Spleen (tissue), 7 donors: ENCODE measurements around the gene TXNL1.

ENCODE experiments used
- POLR2A ChIP-seq, 3 donors: fragments of 450-650 bp; IDR thresholded peaks; one replicate each; pipeline ENCODE4 v1.5.1; 2017; ENCODE audit warnings: antibody characterized with exemption in 3 of 3, mild to moderate bottlenecking in 1 of 3
- TF ChIP-seq, protein P1 (sequence below), 11 experiments: fragments of 200-600 bp in 7 of 11; fragments of 450-650 bp in 4 of 11; sonication (generic) in 4 of 11; IDR thresholded peaks in 8 of 11; conservative IDR thresholded peaks in 3 of 11; 1 replicate in 7 of 11; 2 replicates in 4 of 11; pipeline versions ENCODE4 v1.4.0 to v1.8.0; 2016 to 2021; ENCODE audit warnings: antibody characterized with exemption in 11 of 11, inconsistent platforms in 4 of 11, mild to moderate bottlenecking in 1 of 11
- donor health status: DM: no; HTN: no; CAD: no; lungs with moderate emphysema.
- donor health status: DM: no; HTN: no; CAD: no.
- donor health status: DM: no; HTN: no; CAD: no.

DNA sequence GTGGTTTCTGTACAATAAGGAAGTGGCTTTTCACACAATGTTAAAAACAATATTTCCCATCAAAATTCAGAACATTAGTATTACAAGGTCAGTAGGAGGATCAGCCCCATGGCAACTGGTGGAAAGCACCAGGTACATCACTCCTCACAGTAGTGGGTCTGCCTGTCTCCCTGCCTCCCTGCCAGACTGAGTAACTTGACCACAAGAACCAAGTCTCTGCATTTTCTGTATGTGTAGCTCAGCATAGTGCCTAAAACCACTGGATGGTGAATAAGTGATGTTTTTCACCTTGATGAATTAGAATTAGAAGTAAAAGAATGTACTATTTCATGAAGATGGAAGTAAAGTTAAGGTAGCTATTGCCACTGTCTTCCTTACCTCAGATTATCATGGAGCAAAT, 8.7 kb upstream of the TXNL1 start:
- TF ChIP-seq, protein P1, sequence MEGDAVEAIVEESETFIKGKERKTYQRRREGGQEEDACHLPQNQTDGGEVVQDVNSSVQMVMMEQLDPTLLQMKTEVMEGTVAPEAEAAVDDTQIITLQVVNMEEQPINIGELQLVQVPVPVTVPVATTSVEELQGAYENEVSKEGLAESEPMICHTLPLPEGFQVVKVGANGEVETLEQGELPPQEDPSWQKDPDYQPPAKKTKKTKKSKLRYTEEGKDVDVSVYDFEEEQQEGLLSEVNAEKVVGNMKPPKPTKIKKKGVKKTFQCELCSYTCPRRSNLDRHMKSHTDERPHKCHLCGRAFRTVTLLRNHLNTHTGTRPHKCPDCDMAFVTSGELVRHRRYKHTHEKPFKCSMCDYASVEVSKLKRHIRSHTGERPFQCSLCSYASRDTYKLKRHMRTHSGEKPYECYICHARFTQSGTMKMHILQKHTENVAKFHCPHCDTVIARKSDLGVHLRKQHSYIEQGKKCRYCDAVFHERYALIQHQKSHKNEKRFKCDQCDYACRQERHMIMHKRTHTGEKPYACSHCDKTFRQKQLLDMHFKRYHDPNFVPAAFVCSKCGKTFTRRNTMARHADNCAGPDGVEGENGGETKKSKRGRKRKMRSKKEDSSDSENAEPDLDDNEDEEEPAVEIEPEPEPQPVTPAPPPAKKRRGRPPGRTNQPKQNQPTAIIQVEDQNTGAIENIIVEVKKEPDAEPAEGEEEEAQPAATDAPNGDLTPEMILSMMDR (IDR thresholded peaks at IDR 0.05 in 8 of 11, conservative IDR thresholded peaks at IDR 0.05 in 3 of 11), result no peak
- no peak for TF ChIP-seq POLR2A (IDR thresholded peaks at IDR 0.05)
